Prostate gland (tissue), 2 donors: ENCODE data around the gene PAPOLA. TPM values are rescaled to one million over a fixed set of nuclear protein-coding genes. Genes with fewer than 3 reads are reported as not detected.

Source experiments
- DNase-seq: peaks from one replicate; pipeline ENCODE4 v3.0.0-alpha.2; 2019; ENCODE audit warnings: low spot score
- H3K27ac ChIP-seq, 2 donors: fragments of 200-600 bp; sonication (generic); 2 replicates each; pipeline ENCODE4 v1.5.1; 2017 to 2019
- H3K27me3 ChIP-seq: fragments of 200-600 bp; sonication (generic); replicated peaks from 2 replicates; pipeline ENCODE4 v1.5.1; 2019; ENCODE audit not compliant: insufficient read depth
- H3K36me3 ChIP-seq, 2 donors: fragments of 200-600 bp; sonication (generic); 1 replicate in 1 of 2; 2 replicates in 1 of 2; pipeline versions ENCODE4 v1.5.1 to v1.8.1; 2017 to 2019
- H3K4me1 ChIP-seq: fragments of 200-600 bp; sonication (generic); replicated peaks from 2 replicates; pipeline ENCODE4 v1.5.1; 2019
- H3K4me3 ChIP-seq, 2 donors: fragments of 200-600 bp; sonication (generic); 2 replicates each; pipeline ENCODE4 v1.5.1; 2017 to 2019
- H3K9me3 ChIP-seq: fragments of 200-600 bp; sonication (generic); 2 replicates; pipeline ENCODE4 v1.5.1; 2017
- POLR2A ChIP-seq: fragments of 450-650 bp; IDR thresholded peaks from one replicate; pipeline ENCODE4 v1.6.1; 2016; ENCODE audit warnings: antibody characterized with exemption, mild to moderate bottlenecking
- POLR2AphosphoS5 ChIP-seq: sonication (generic); formaldehyde crosslinking; IDR thresholded peaks from one replicate; pipeline ENCODE4 v1.6.1; 2017; ENCODE audit warnings: antibody characterized with exemption
- WGBS: methylation state at CpG from one replicate; pipeline ENCODE4 v1.1.5; 2018; 5-methylcytosine and 5-hydroxymethylcytosine counted together
- intact Hi-C: fragments of 100-400 bp; cut with DNase I; formaldehyde crosslinking; loops from one replicate; pipeline ENCODE4 v1.14.2; 2022
- total RNA-seq, 2 donors: library from RNA; depleted of rRNA; stranded (reverse); fragments of >200 nt; gene quantifications; one replicate each; pipeline ENCODE4 v1.1.0, GENCODE V29; 2016
- TF ChIP-seq, protein P1 (sequence below), 4 experiments: fragments of 200-600 bp in 2 of 4; fragments of 450-650 bp in 2 of 4; sonication (generic) in 2 of 4; IDR thresholded peaks; 1 replicate in 3 of 4; 2 replicates in 1 of 4; pipeline ENCODE4 v1.5.1; 2016 to 2019; ENCODE audit warnings: antibody characterized with exemption in 4 of 4, mild to moderate bottlenecking in 2 of 4, moderate library complexity in 2 of 4

The PAPOLA gene
- total RNA-seq, 2 donors from 2014 or later, result 98.1 to 130 TPM

DNA sequence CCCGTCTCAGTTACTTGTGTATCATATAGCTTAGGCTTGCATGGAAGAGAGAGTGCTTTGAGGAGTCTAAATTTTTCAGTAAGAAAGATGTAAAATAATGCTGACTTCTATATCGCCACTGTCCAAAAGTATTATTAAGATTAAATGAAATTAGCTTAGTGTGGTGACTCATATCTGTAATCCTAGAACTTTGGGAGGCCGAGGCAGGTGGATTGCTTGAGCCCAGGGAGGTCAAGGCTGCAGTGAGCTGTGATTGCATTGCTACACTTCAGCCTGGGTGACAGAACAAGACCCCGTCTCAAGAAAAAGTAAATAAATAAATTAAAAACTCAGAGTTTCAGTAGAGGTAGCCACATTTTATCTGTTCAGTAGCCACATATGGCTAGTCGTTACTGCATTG, 23.3 kb downstream of the PAPOLA start:
- Histone ChIP-seq H3K4me1 (no peaks in the 10 kb centered on the region), H3K27ac (no peak overlapping the region), H3K27me3 (no peaks in the 10 kb centered on the region), H3K36me3 (peaks cover 0 to 3% of the 10 kb centered on the region in 2 donors), H3K9me3 (no peaks in the 10 kb centered on the region), H3K4me3 (no peak overlapping the region)
- TF ChIP-seq, protein P1, sequence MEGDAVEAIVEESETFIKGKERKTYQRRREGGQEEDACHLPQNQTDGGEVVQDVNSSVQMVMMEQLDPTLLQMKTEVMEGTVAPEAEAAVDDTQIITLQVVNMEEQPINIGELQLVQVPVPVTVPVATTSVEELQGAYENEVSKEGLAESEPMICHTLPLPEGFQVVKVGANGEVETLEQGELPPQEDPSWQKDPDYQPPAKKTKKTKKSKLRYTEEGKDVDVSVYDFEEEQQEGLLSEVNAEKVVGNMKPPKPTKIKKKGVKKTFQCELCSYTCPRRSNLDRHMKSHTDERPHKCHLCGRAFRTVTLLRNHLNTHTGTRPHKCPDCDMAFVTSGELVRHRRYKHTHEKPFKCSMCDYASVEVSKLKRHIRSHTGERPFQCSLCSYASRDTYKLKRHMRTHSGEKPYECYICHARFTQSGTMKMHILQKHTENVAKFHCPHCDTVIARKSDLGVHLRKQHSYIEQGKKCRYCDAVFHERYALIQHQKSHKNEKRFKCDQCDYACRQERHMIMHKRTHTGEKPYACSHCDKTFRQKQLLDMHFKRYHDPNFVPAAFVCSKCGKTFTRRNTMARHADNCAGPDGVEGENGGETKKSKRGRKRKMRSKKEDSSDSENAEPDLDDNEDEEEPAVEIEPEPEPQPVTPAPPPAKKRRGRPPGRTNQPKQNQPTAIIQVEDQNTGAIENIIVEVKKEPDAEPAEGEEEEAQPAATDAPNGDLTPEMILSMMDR (IDR thresholded peaks at IDR 0.05), result no peak
- no peak for TF ChIP-seq POLR2A
- no peak for TF ChIP-seq POLR2AphosphoS5
- intact Hi-C loops, result no loop called here
- 92% methylated on average over 5 of the region's 5 CpGs for WGBS
- no peak for DNase-seq

DNA sequence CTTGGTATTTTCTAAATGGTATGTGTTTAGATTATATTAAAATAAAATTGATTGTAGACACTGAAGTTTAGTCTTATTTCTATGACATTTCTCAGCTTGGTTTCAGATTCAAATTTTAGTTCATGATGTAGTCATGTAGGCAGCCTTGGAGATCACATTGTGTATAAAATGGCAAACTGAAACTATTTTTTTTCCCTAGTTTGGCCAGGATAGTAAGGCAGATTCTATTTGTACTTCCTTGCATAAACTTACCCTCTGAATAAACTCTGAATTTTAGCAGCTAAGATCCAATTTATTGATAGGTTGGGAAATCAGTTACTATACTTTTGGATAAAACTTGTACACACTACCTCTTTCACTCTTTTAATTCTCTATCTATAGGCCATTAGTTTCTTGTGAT, 30.4 kb downstream of the PAPOLA start:
- no peak for DNase-seq
- Histone ChIP-seq H3K27me3 (no peaks in the 10 kb centered on the region), H3K4me1 (no peaks in the 10 kb centered on the region), H3K36me3 (no peaks in the 10 kb centered on the region), H3K4me3 (no peak overlapping the region), H3K9me3 (no peaks in the 10 kb centered on the region), H3K27ac (no peak overlapping the region)
- TF ChIP-seq POLR2A, result no peak
- TF ChIP-seq, protein P1 (IDR thresholded peaks at IDR 0.05), result no peak
- TF ChIP-seq POLR2AphosphoS5, result no peak
- intact Hi-C loops, result no loop called here

DNA sequence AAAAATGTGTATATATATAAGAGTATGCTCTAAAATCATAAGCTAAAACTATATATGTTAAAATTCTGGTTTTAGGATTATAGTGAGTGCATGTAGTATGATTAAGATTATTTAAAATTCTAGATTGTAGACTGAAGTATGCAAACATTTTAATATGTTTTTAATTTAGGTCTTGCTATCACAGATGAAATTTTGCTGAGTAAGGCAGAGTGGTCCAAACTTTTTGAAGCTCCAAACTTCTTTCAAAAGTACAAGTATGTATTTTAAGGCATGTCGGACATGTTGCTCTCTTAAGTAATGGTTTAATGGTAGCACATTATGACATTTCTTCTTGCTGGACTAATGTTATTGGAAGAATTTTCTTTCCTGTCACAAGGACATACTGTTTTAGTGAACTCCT, 34.6 kb downstream of the PAPOLA start:
- Histone ChIP-seq H3K4me1 (no peaks in the 10 kb centered on the region), H3K27me3 (no peaks in the 10 kb centered on the region), H3K9me3 (no peaks in the 10 kb centered on the region), H3K27ac (no peak overlapping the region), H3K4me3 (no peak overlapping the region), H3K36me3 (no peaks in the 10 kb centered on the region)
- DNase-seq, result no peak
- intact Hi-C loops, result no loop called here
- WGBS, result 94% methylated on average over 1 of the region's 1 CpG
- TF ChIP-seq, protein P1 (IDR thresholded peaks at IDR 0.05), result no peak
- TF ChIP-seq POLR2AphosphoS5 (no peak), POLR2A (no peak)

DNA sequence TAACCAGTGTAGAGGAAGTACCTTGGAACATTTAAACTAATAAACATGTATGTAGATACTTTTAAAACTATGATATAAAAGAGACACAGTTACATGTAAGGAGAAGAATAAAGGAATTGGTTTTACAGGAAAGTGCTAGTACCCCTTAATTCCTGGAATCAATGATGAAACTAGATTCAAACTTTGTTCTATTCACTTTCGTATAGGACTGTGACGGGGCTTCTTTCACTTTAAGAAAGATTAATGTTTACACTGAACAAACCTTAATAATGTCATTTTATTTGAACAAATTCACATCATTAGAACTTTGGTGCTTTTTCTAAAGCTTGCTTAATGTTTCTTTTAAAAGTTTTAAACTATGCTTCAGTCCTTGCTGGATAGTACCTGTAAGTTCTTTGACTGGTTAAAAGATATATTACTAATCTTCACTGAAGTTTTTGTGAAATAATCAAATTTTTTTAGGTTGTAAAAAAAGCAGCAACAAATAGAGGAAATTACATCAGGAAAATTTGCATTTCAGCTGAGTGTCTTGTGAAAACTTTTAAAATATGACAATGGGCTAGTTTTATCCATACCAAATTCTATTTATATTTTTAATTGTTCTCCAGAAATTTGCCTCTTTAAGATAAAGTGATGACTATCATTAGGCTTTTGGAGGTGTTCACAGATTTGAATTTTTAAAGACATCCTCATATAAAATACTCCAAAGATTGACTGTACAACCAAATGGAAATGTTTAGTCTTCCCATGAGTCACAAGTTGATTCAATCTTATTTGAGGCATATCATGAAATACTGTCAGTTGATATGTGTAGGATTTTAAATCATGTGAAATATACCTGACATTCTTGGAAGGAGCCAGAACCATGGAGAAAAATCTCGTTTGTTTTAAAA, 36.2 kb downstream of the PAPOLA start:
- Histone ChIP-seq H3K36me3 (no peaks in the 10 kb centered on the region), H3K27me3 (no peaks in the 10 kb centered on the region), H3K4me3 (no peak overlapping the region), H3K9me3 (no peaks in the 10 kb centered on the region), H3K4me1 (no peaks in the 10 kb centered on the region), H3K27ac (no peak overlapping the region)
- TF ChIP-seq POLR2AphosphoS5 (no peak), POLR2A (no peak)
- TF ChIP-seq, protein P1 (IDR thresholded peaks at IDR 0.05), result no peak
- DNase-seq, result no peak
- WGBS, result 82% methylated on average over 3 of the region's 3 CpGs
- intact Hi-C loops, result no loop called here

DNA sequence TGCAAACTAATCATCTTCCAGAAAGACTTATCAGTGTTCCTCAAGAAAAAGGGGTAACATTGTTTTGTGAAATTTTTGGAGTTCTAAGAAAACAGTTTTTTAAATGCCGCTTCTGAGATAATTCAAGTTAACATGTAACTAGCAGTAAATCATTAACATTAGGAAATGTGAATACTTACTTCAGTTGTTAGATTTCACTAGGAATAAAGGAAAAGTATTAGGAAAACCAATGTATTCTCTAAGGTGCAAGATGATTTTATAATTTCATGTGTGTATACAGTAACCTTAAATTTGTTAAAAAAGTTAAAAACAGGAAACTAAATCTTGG, 36.8 kb downstream of the PAPOLA start:
- Histone ChIP-seq H3K4me1 (no peaks in the 10 kb centered on the region), H3K27ac (no peak overlapping the region), H3K36me3 (no peaks in the 10 kb centered on the region), H3K4me3 (no peak overlapping the region), H3K9me3 (no peaks in the 10 kb centered on the region), H3K27me3 (no peaks in the 10 kb centered on the region)
- WGBS, result 91% methylated on average over 1 of the region's 1 CpG
- intact Hi-C loops, result no loop called here
- TF ChIP-seq POLR2A, result no peak
- TF ChIP-seq, protein P1 (IDR thresholded peaks at IDR 0.05), result no peak
- no peak for TF ChIP-seq POLR2AphosphoS5
- no peak for DNase-seq
